Retinal pigment epithelial cell (primary cell): Measurements from ENCODE around the gene IL19.

Experiments used
- DNase-seq: peaks from one replicate; pipeline ENCODE4 v3.0.0-alpha.2; 2010; ENCODE audit warnings: low read depth
- H3K4me3 ChIP-seq: 2 replicates; pipeline ENCODE4 v1.5.1; 2011; ENCODE audit warnings: mild to moderate bottlenecking, low read length, control low read depth, moderate library complexity
- CTCF ChIP-seq: conservative IDR thresholded peaks from 2 replicates; pipeline ENCODE4 v1.5.1; 2011; ENCODE audit warnings: low read depth, low read length, control low read depth, inconsistent platforms

Gene IL19

DNA sequence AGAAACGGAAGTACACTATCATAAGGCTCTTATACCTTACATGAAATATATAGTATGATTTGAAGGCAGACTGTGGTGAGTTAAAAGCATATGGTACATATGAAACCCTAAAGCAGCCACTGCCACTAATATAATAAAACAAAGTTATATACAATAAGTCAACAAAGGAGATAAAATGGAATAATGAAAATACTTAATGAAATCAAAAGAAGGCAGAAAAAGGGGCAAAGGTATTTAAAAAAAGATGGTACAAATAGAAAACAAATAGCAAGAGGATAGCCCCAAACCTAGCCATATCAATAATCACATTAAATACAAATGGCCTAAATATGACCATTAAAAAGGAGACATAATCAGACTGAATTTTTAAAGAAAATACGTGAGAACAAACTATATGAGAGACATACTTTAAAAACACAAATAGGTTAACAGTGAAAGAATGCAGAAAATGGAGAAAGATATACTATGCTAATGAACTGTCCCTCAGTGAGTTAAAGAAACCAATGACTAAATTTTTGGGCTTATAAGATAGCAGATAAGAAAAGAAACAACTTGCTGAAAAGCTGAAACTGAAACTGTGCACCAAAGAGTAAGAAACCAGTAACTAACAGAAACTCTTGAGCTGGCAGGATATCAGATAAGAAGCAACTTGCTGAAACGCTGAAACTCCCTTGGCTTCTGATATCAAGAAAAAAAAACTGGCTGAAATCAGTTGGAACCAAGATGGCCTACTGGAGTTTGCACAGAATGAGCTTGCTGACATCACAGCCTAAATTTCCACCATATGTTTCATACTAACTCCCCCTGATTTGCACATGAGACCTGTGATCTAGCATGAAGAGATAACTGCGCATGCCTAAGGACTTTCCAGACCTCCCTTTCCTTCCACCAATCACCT lies 46.1 kb downstream of the IL19 start:
- no peak overlapping the region for H3K4me3 ChIP-seq
- TF ChIP-seq CTCF: no peak
- DNase-seq: no peak

DNA sequence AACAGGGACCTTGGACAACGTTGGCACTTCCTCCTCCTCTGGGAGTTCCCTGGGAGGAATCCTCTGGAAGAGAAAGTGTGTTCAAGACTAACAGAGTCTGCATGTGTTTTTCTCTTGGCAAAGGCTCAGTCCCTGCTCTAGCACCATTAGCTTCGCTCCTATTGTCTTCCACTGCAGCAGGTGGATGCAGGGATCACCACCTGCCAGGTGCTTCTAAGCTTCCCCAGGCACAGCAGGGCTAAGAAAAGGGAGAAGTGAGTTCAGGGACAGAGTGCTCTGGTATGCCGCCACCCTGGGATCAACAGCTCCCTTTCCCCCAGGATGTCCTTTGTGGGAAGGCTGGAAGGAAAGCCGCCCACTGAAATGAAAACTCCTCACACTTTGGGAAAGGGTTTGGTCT lies 50.9 kb downstream of the IL19 start:
- no peak for TF ChIP-seq CTCF

GRCh38 chr1:206823727-206824126 lies 53.2 kb downstream of the IL19 start:
- no peak overlapping the region for H3K4me3 ChIP-seq
- no peak for DNase-seq
- TF ChIP-seq CTCF: no peak

More for the DNA sequence above, 50.9 kb downstream of the IL19 start:
- H3K4me3 ChIP-seq: no peak overlapping the region
- DNase-seq: no peak

GRCh38 chr1:206824331-206824730 lies 53.8 kb downstream of the IL19 start:
- no peak for DNase-seq
- no peak for TF ChIP-seq CTCF
- H3K4me3 ChIP-seq: no peak overlapping the region

- no peak for TF ChIP-seq CTCF
- no peak for DNase-seq
- no peak overlapping the region for H3K4me3 ChIP-seq
Observed at GRCh38 chr1:206826394-206826793, 55.8 kb downstream of the IL19 start.

DNA sequence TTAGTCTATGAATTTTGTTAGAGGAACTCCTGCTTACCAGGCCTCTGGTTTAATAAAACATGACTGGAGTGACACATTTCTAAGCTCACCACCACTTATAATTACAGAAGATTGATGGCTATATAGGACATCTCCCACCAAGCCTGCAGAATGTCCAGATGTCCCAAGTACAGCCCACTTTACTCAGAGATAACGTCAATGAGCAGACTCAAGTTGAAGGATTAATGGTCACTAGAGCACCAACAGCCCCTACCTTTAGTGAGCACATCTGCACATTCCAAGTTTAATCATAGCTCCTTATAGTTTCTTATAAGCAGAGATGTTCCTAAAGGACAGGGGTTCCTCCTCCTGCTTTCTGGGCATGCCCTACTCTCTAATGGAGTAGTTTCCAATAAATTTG lies 57.5 kb downstream of the IL19 start:
- DNase-seq: no peak
- no peak overlapping the region for H3K4me3 ChIP-seq
- no peak for TF ChIP-seq CTCF

DNA sequence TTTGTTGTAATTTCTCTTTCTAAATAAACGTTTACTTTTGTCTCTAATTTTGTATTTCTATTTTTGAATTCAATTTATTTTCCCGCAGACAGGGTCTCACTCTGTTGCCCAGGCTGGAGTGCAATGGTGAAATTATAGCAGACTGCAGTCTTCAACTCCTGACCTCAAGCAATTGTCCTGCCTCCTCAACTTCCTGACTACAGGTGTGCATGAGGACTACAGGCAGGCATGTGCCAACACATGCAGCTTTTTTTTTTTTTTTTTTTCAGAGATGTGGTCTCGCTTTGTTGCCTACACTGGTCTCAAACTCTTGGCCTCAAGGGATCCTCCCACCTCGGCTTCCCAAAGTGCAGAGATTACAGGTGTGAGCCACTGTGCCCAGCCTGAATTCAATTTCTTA lies 58.2 kb downstream of the IL19 start:
- no peak for TF ChIP-seq CTCF
- H3K4me3 ChIP-seq: no peak overlapping the region
- DNase-seq: no peak
